B cell (primary cell): ENCODE data around the gene PEX7.

Experiments
- CTCF ChIP-seq: fragments of 200-600 bp; IDR thresholded peaks from one replicate; pipeline ENCODE4 v1.8.0; 2022; ENCODE audit warnings: antibody characterized with exemption, mild to moderate bottlenecking
- EZH2 ChIP-seq: IDR thresholded peaks from 2 replicates; pipeline ENCODE4 v1.6.1; 2012; ENCODE audit warnings: borderline replicate concordance, low read depth, mild to moderate bottlenecking, moderate library complexity, low read length; ENCODE audit not compliant: insufficient read depth, poor library complexity, severe bottlenecking

GRCh38 chr6:136783495-136784270 lies 38.7 kb upstream of the PEX7 start:
- peak; percentile 42 for TF ChIP-seq CTCF
- no peak for TF ChIP-seq EZH2
